ENCODE results near the gene PLRG1. TPM values are rescaled to one million over a fixed set of nuclear protein-coding genes. Genes with fewer than 3 reads are reported as not detected.

Gene PLRG1
- total and polyA plus RNA-seq, 2 experiments from 2014 or later = 72.0 to 84.8 TPM

DNA sequence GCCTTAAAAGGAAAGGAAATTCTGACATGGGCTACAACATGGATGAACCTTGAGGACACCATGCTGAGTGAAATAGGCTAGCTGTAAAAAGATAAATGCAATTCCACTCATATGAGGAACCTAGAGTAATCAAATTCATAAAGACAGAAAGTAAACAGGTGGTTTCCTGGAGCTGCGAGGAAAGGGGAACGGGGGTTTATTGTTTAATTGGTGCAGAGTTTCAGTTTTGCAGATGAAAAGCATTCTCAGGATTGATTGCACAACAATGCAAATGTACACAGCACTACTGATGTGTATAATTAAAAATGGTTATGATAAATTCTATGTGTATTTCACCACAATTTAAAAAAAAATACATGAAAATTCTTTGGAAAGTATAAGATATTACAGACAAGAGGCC lies 24.0 kb downstream of the PLRG1 start:
- Histone ChIP-seq H3K4me1 (ENCODE audit: insufficient read depth) (no peaks in the 10 kb centered on the region), H3K4me3 (no peak overlapping the region), H4K20me1 (ENCODE audit: insufficient read depth) (no peaks in the 10 kb centered on the region), H3F3A (ENCODE audit: insufficient read depth) (no peaks in the 10 kb centered on the region), H3K9me3 (ENCODE audit: low read depth) (no peaks in the 10 kb centered on the region), H3K36me3 (ENCODE audit: low read depth) (no peaks in the 10 kb centered on the region), H3K9me2 (ENCODE audit: insufficient read depth) (no peaks in the 10 kb centered on the region), H3K27ac (no peak overlapping the region), H2AFZ (no peak overlapping the region), H3K9ac (no peak overlapping the region), H3K79me2 (ENCODE audit: insufficient read depth) (no peaks in the 10 kb centered on the region), H3K4me2 (ENCODE audit: unreplicated experiment) (no peak overlapping the region), H3K27me3 (replicated peaks; ENCODE audit: insufficient read depth) (0 out of 2 replicates have a peak, but pooled peaks cover 18% of the 10 kb centered on the region)
- in situ Hi-C loops (cut with MboI) = no loop called here
- TF ChIP-seq EZH2phosphoT487 (IDR thresholded peaks at IDR 0.05; ENCODE audit: insufficient read depth, low read depth) = no peak
- no peak for TF ChIP-seq EZH2 (IDR thresholded peaks at IDR 0.05; ENCODE audit: insufficient read depth, poor library complexity, severe bottlenecking)
- 33 to 52% methylated on average over 2 of the region's 2 CpGs for WGBS, 2 experiments (ENCODE audit: low coverage in 1 of 2, low lambda C conversion rate in 2 of 2, missing lambda C conversion rate in 2 of 2)
- no peak for DNase-seq

DNA sequence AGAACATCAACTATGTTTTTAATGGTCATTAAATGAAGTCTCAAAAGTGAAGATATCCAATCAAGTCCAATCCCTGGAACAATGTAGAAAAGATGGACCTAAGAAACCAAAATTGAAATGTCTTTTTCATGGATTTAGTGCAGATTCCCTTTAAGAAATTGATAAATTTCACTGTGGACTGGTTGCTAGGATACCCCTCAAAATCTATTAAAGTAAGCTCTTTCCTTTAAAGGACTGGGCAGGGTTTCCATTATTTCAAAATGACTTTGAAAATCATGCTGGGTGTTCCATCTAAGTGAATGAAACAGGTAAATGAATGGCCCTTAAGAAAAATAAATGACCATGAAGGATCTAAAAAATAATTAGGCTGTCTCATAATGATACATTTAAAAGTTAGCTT lies 28.6 kb downstream of the PLRG1 start:
- in situ Hi-C loops (cut with MboI) = no loop called here
- no peaks in the 10 kb centered on the region for H3K36me3 ChIP-seq (ENCODE audit: low read depth)
- H3K4me2 ChIP-seq (ENCODE audit: unreplicated experiment) = no peak overlapping the region
- H4K20me1 ChIP-seq (ENCODE audit: insufficient read depth) = no peaks in the 10 kb centered on the region
- H3K4me1 ChIP-seq (ENCODE audit: insufficient read depth) = no peaks in the 10 kb centered on the region
- H3K9me2 ChIP-seq (ENCODE audit: insufficient read depth) = no peaks in the 10 kb centered on the region
- peaks cover 33% of the 10 kb centered on the region for H3K27me3 ChIP-seq (replicated peaks; ENCODE audit: insufficient read depth)
- H3K9ac ChIP-seq = no peak overlapping the region
- no peaks in the 10 kb centered on the region for H3K9me3 ChIP-seq (ENCODE audit: low read depth)
- no peak for DNase-seq
- no peak overlapping the region for H3K4me3 ChIP-seq
- H3K79me2 ChIP-seq (ENCODE audit: insufficient read depth) = no peaks in the 10 kb centered on the region
- H3K27ac ChIP-seq = no peak overlapping the region
- no peaks in the 10 kb centered on the region for H3F3A ChIP-seq (ENCODE audit: insufficient read depth)
- H2AFZ ChIP-seq = no peak overlapping the region
- no peak for TF ChIP-seq EZH2 (IDR thresholded peaks at IDR 0.05; ENCODE audit: insufficient read depth, poor library complexity, severe bottlenecking)
- no peak for TF ChIP-seq EZH2phosphoT487 (IDR thresholded peaks at IDR 0.05; ENCODE audit: insufficient read depth, low read depth)

DNA sequence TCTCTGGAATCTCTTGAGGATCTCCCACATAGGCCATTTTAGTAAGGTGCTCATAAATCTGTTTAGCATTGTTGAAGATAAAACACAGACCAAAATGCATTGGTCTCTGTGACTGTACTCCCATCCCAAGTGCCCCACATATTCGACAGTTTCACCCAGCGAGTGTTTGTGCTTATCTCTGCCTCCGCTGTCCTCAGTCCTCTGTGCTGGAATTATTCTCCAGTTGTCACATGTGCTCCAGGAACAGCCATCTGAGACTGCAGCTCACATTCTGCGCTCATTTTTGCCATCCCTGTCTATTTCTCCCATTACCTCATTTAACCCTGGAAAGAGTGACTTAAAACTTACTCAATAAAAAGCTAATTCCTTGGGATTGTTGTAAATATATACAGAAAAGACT lies 31.0 kb downstream of the PLRG1 start:
- H3K4me2 ChIP-seq (ENCODE audit: unreplicated experiment) = no peak overlapping the region

DNA sequence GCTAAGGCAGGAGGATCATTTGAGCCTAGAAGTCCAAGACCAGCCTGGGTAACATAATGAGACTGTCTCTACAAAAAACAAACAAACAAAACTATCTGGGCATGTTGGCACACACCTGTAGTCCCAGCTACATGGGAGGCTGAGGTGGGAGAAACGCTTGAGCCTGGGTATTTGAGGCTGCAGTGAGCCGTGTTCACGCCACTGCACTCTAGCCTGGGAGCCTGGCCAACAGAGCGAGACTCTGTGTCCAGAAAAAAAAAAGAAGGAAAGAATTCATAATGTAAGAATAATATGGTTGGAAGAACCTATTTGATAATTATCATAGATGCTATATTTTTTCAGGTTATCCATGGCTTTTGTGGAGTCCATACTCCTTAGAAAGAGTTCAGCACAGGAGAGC lies 32.6 kb downstream of the PLRG1 start:
- no peaks in the 10 kb centered on the region for H3K9me3 ChIP-seq (ENCODE audit: low read depth)
- H3K4me2 ChIP-seq (ENCODE audit: unreplicated experiment) = no peak overlapping the region
- H3K4me1 ChIP-seq (ENCODE audit: insufficient read depth) = no peaks in the 10 kb centered on the region
- no peaks in the 10 kb centered on the region for H4K20me1 ChIP-seq (ENCODE audit: insufficient read depth)
- no peak for TF ChIP-seq EZH2phosphoT487 (IDR thresholded peaks at IDR 0.05; ENCODE audit: insufficient read depth, low read depth)
- no peak for TF ChIP-seq EZH2 (IDR thresholded peaks at IDR 0.05; ENCODE audit: insufficient read depth, poor library complexity, severe bottlenecking)
- no peak overlapping the region for H3K27ac ChIP-seq
- DNase-seq = no peak
- H3K36me3 ChIP-seq (ENCODE audit: low read depth) = no peaks in the 10 kb centered on the region
- H2AFZ ChIP-seq = no peak overlapping the region
- H3F3A ChIP-seq (ENCODE audit: insufficient read depth) = no peaks in the 10 kb centered on the region
- in situ Hi-C loops (cut with MboI) = no loop called here
- no peaks in the 10 kb centered on the region for H3K9me2 ChIP-seq (ENCODE audit: insufficient read depth)
- no peak overlapping the region for H3K9ac ChIP-seq
- 27 to 31% methylated on average over 4 of the region's 4 CpGs for WGBS, 2 experiments (ENCODE audit: low coverage in 1 of 2, low lambda C conversion rate in 2 of 2, missing lambda C conversion rate in 2 of 2)
- H3K27me3 ChIP-seq (replicated peaks; ENCODE audit: insufficient read depth) = peaks cover 28% of the 10 kb centered on the region
- no peaks in the 10 kb centered on the region for H3K79me2 ChIP-seq (ENCODE audit: insufficient read depth)
- H3K4me3 ChIP-seq = no peak overlapping the region

More for the DNA sequence above, 31.0 kb downstream of the PLRG1 start:
- Histone ChIP-seq H3K9me2 (ENCODE audit: insufficient read depth) (no peaks in the 10 kb centered on the region), H3K36me3 (ENCODE audit: low read depth) (no peaks in the 10 kb centered on the region), H3K27ac (no peak overlapping the region), H4K20me1 (ENCODE audit: insufficient read depth) (no peaks in the 10 kb centered on the region), H3K4me3 (no peak overlapping the region), H3K27me3 (replicated peaks; ENCODE audit: insufficient read depth) (peaks cover 28% of the 10 kb centered on the region), H3F3A (ENCODE audit: insufficient read depth) (no peaks in the 10 kb centered on the region), H3K79me2 (ENCODE audit: insufficient read depth) (no peaks in the 10 kb centered on the region), H3K4me1 (ENCODE audit: insufficient read depth) (no peaks in the 10 kb centered on the region), H3K9me3 (ENCODE audit: low read depth) (no peaks in the 10 kb centered on the region), H2AFZ (no peak overlapping the region), H3K9ac (no peak overlapping the region)
- 37 to 60% methylated on average over 4 of the region's 4 CpGs for WGBS, 2 experiments (ENCODE audit: low coverage in 1 of 2, low lambda C conversion rate in 2 of 2, missing lambda C conversion rate in 2 of 2)
- TF ChIP-seq EZH2 (IDR thresholded peaks at IDR 0.05; ENCODE audit: insufficient read depth, poor library complexity, severe bottlenecking) (no peak), EZH2phosphoT487 (IDR thresholded peaks at IDR 0.05; ENCODE audit: insufficient read depth, low read depth) (no peak)
- no peak for DNase-seq
- in situ Hi-C loops (cut with MboI) = no loop called here
